ENCODE results near the gene THOC6. TPM values are rescaled to one million over a fixed set of nuclear protein-coding genes. Genes with fewer than 3 reads are reported as not detected.

THOC6 gene
- total RNA-seq, 1 experiment from 2014 or later, result 56.7 TPM

DNA sequence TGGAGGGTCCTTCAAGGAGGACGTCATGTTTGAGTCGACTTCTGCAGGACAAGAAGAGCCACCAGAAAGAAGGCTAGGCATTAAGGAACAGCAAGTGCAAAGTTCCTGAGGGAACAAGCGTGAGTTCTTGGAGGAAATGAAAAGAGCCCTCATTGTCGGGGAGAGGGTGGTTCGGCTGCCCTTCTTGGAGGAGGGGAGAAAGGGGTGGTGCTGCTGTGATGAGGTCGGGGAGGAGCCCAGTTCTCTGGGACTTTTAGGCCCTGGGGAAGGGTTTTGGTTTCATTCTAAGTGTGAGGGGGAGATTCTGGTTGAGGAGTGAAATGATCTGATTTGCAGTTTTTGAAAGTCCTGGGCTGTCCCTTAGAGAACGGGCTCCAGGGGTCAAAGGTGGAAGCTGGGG is 8.8 kb downstream of the THOC6 start:
- Histone ChIP-seq H3K27me3 (ENCODE audit: control insufficient read depth, insufficient read depth, low read length) (no peaks in the 10 kb centered on the region; the same call in 1 of the 2 replicates), H3K4me1 (ENCODE audit: control insufficient read depth, insufficient read depth, low read length) (peaks cover 6% of the 10 kb centered on the region; the same call in 1 of the 2 replicates), H3K36me3 (ENCODE audit: control insufficient read depth, insufficient read depth, low read length) (peaks cover 3% of the 10 kb centered on the region; the same call in 1 of the 2 replicates), H3K4me3 (ENCODE audit: low read depth in 2 of 2, low read length in 2 of 2) (no peak overlapping the region), H3K27ac (ENCODE audit: low read length) (no peak overlapping the region), H3K9me3 (ENCODE audit: control insufficient read depth, insufficient read depth, low read depth, low read length) (no peaks in the 10 kb centered on the region)
- POLR2A ChIA-PET, result no interaction called here
- TF ChIP-seq, protein P1, sequence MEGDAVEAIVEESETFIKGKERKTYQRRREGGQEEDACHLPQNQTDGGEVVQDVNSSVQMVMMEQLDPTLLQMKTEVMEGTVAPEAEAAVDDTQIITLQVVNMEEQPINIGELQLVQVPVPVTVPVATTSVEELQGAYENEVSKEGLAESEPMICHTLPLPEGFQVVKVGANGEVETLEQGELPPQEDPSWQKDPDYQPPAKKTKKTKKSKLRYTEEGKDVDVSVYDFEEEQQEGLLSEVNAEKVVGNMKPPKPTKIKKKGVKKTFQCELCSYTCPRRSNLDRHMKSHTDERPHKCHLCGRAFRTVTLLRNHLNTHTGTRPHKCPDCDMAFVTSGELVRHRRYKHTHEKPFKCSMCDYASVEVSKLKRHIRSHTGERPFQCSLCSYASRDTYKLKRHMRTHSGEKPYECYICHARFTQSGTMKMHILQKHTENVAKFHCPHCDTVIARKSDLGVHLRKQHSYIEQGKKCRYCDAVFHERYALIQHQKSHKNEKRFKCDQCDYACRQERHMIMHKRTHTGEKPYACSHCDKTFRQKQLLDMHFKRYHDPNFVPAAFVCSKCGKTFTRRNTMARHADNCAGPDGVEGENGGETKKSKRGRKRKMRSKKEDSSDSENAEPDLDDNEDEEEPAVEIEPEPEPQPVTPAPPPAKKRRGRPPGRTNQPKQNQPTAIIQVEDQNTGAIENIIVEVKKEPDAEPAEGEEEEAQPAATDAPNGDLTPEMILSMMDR (IDR thresholded peaks at IDR 0.05), result no peak
- TF ChIP-seq TCF7L2 (IDR thresholded peaks at IDR 0.05; ENCODE audit: low read depth, low read length), result no peak
- no peak for TF ChIP-seq POLR2AphosphoS5 (IDR thresholded peaks at IDR 0.05; ENCODE audit: low read depth, low read length)
- TF ChIP-seq, protein P2, sequence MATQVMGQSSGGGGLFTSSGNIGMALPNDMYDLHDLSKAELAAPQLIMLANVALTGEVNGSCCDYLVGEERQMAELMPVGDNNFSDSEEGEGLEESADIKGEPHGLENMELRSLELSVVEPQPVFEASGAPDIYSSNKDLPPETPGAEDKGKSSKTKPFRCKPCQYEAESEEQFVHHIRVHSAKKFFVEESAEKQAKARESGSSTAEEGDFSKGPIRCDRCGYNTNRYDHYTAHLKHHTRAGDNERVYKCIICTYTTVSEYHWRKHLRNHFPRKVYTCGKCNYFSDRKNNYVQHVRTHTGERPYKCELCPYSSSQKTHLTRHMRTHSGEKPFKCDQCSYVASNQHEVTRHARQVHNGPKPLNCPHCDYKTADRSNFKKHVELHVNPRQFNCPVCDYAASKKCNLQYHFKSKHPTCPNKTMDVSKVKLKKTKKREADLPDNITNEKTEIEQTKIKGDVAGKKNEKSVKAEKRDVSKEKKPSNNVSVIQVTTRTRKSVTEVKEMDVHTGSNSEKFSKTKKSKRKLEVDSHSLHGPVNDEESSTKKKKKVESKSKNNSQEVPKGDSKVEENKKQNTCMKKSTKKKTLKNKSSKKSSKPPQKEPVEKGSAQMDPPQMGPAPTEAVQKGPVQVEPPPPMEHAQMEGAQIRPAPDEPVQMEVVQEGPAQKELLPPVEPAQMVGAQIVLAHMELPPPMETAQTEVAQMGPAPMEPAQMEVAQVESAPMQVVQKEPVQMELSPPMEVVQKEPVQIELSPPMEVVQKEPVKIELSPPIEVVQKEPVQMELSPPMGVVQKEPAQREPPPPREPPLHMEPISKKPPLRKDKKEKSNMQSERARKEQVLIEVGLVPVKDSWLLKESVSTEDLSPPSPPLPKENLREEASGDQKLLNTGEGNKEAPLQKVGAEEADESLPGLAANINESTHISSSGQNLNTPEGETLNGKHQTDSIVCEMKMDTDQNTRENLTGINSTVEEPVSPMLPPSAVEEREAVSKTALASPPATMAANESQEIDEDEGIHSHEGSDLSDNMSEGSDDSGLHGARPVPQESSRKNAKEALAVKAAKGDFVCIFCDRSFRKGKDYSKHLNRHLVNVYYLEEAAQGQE (IDR thresholded peaks at IDR 0.05; ENCODE audit: insufficient read depth in 1 of 2, low read depth in 2 of 2, low read length in 1 of 2), result no peak
- no peak for TF ChIP-seq SIN3A (IDR thresholded peaks at IDR 0.05; ENCODE audit: borderline replicate concordance, insufficient read depth, low read depth, low read length)
- in situ Hi-C loops (cut with HindIII; ENCODE audit: low pct_unique_long_range_greater_than_20kb, low sequenced_read_pairs), result no loop called here
- BruUV-seq (replicated peaks), result no TSS peak
- no peak for DNase-seq (ENCODE audit: low read depth, low spot score)
- intact Hi-C loops (cut with micrococcal nuclease; ENCODE audit: unreplicated experiment), result no loop called here
- ATAC-seq, result no peak
- CTCF ChIA-PET, result interaction anchor here (1.0 to 1.4 kb wide), 3 partner anchors 15 to 97 kb away, joined by 3 to 7 read pairs (median 4); no protein-coding TSS in a partner anchor

DNA sequence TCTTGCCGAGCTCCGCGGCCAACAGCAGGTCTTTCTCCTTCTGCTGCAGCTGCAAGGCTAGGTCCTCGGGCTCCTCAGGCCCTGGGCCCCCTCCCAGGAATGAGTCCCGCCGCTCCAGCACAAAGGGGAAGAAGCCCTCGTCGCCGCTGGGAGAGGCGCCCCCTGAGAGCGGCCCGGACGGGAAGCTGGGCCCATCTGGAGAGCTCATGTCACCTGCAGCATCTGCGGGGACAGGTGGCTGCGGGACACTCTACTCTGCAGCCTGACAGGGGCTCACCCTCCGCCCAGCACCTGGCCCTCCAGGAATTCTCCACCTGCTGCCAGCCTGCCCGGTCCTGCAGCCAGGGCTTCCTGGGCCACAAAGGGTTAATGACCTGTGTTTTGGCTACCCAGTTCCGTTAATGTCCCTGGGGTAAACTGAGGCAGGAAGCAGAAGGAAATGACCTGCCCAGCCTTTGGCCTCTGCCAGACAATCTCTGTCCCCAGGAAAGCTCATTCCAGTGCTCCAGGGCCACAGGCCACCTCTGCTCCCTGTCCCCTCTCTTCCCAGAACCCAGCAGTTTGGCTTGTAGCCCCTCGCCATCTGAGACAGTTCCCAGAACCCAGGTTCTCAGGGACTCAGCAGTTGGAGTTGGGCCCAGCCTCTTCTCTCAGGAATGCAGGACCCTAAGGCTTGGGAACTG is 11.6 kb downstream of the THOC6 start:
- intact Hi-C loops (cut with micrococcal nuclease; ENCODE audit: unreplicated experiment), result no loop called here
- ATAC-seq, result no peak
- CTCF ChIA-PET, result interaction anchor here (0.6 kb wide), 1 partner anchor 407 kb away, joined by 5 read pairs; no protein-coding TSS in a partner anchor

More for the DNA sequence above, 11.6 kb downstream of the THOC6 start:
- TF ChIP-seq POLR2AphosphoS5 (IDR thresholded peaks at IDR 0.05; ENCODE audit: low read depth, low read length) (no peak), TCF7L2 (IDR thresholded peaks at IDR 0.05; ENCODE audit: low read depth, low read length) (no peak), SIN3A (IDR thresholded peaks at IDR 0.05; ENCODE audit: borderline replicate concordance, insufficient read depth, low read depth, low read length) (no peak)
- TF ChIP-seq, protein P1 (IDR thresholded peaks at IDR 0.05), result no peak
- TF ChIP-seq, protein P2 (IDR thresholded peaks at IDR 0.05; ENCODE audit: insufficient read depth in 1 of 2, low read depth in 2 of 2, low read length in 1 of 2), result no peak
- in situ Hi-C loops (cut with HindIII; ENCODE audit: low pct_unique_long_range_greater_than_20kb, low sequenced_read_pairs), result no loop called here
- POLR2A ChIA-PET, result no interaction called here
- H3K4me3 ChIP-seq (ENCODE audit: low read depth in 2 of 2, low read length in 2 of 2), result no peak overlapping the region
- no peak for DNase-seq (ENCODE audit: low read depth, low spot score)
- H3K36me3 ChIP-seq (ENCODE audit: control insufficient read depth, insufficient read depth, low read length), result peaks cover 3% of the 10 kb centered on the region; the same call in 1 of the 2 replicates
- no TSS peak for BruUV-seq (replicated peaks)
- H3K27ac ChIP-seq (ENCODE audit: low read length), result no peak overlapping the region
- no peaks in the 10 kb centered on the region; the same call in 1 of the 2 replicates for H3K27me3 ChIP-seq (ENCODE audit: control insufficient read depth, insufficient read depth, low read length)
- no peaks in the 10 kb centered on the region for H3K9me3 ChIP-seq (ENCODE audit: control insufficient read depth, insufficient read depth, low read depth, low read length)
- H3K4me1 ChIP-seq (ENCODE audit: control insufficient read depth, insufficient read depth, low read length), result peaks cover 3% of the 10 kb centered on the region; the same call in 1 of the 2 replicates
